Tibial nerve (tissue), 4 donors: ENCODE measurements around the gene ZNF497.

Experiments used
- EP300 ChIP-seq, 2 donors: sonication (generic); formaldehyde crosslinking; IDR thresholded peaks; one replicate each; pipeline ENCODE4 v1.6.1; 2017; ENCODE audit warnings: antibody characterized with exemption in 2 of 2, mild to moderate bottlenecking in 1 of 2
- POLR2A ChIP-seq, 2 donors: fragments of 450-650 bp; IDR thresholded peaks; one replicate each; pipeline ENCODE4 v1.6.1; 2017; ENCODE audit warnings: antibody characterized with exemption in 2 of 2, mild to moderate bottlenecking in 2 of 2, moderate library complexity in 2 of 2
- TF ChIP-seq, protein P1 (sequence below), 5 experiments: fragments of 200-600 bp in 3 of 5; fragments of 450-650 bp in 2 of 5; sonication (generic) in 3 of 5; IDR thresholded peaks; one replicate each; pipeline ENCODE4 v1.5.1; 2016 to 2019; ENCODE audit warnings: antibody characterized with exemption in 5 of 5, mild to moderate bottlenecking in 3 of 5, moderate library complexity in 2 of 5

- TF ChIP-seq, protein P1, sequence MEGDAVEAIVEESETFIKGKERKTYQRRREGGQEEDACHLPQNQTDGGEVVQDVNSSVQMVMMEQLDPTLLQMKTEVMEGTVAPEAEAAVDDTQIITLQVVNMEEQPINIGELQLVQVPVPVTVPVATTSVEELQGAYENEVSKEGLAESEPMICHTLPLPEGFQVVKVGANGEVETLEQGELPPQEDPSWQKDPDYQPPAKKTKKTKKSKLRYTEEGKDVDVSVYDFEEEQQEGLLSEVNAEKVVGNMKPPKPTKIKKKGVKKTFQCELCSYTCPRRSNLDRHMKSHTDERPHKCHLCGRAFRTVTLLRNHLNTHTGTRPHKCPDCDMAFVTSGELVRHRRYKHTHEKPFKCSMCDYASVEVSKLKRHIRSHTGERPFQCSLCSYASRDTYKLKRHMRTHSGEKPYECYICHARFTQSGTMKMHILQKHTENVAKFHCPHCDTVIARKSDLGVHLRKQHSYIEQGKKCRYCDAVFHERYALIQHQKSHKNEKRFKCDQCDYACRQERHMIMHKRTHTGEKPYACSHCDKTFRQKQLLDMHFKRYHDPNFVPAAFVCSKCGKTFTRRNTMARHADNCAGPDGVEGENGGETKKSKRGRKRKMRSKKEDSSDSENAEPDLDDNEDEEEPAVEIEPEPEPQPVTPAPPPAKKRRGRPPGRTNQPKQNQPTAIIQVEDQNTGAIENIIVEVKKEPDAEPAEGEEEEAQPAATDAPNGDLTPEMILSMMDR (IDR thresholded peaks at IDR 0.05) = no peak
- TF ChIP-seq EP300 (IDR thresholded peaks at IDR 0.05) = no peak
- no peak for TF ChIP-seq POLR2A (IDR thresholded peaks at IDR 0.05)
Observed at GRCh38 chr19:58387338-58388174, 25.0 kb upstream of the ZNF497 start.
